ENCODE results near the gene S100A7.

DNA sequence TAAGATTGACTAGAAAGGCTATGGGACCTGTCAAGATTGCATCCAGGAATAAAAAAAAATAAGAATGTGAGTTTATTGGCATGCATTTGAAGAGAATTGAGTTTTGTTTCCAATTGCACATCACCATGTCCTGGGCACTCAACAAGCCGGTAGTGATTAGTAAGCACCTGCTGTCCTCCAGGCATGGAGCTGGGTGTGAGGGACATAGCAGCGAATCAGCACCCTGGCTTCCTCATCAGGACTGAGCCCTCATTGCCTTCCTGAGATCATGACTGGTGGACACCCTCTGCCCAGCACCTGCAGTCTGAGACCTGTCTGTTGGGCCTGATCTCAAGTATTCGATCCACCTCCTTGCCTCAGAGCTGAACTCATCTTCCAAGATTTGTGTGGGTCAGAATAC lies 48.6 kb upstream of the S100A7 start:
- TF ChIP-seq, protein P1, sequence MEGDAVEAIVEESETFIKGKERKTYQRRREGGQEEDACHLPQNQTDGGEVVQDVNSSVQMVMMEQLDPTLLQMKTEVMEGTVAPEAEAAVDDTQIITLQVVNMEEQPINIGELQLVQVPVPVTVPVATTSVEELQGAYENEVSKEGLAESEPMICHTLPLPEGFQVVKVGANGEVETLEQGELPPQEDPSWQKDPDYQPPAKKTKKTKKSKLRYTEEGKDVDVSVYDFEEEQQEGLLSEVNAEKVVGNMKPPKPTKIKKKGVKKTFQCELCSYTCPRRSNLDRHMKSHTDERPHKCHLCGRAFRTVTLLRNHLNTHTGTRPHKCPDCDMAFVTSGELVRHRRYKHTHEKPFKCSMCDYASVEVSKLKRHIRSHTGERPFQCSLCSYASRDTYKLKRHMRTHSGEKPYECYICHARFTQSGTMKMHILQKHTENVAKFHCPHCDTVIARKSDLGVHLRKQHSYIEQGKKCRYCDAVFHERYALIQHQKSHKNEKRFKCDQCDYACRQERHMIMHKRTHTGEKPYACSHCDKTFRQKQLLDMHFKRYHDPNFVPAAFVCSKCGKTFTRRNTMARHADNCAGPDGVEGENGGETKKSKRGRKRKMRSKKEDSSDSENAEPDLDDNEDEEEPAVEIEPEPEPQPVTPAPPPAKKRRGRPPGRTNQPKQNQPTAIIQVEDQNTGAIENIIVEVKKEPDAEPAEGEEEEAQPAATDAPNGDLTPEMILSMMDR (IDR thresholded peaks at IDR 0.05) = no peak
- no peak for TF ChIP-seq POLR2A (IDR thresholded peaks at IDR 0.05)
